ENCODE measurements around the gene PPP1R13B.
"Not testable (repeated sequence)": the region's sequence is repeated elsewhere in the genome, so short reads cannot be mapped to it uniquely, and the experiment has no call there.

The PPP1R13B gene

GRCh38 chr14:103699901-103700752 lies 147.2 kb downstream of the PPP1R13B start:
- no peak for DNase-seq (ENCODE audit: low read depth in 2 of 2)

GRCh38 chr14:103699261-103699661 lies 148.1 kb downstream of the PPP1R13B start:
- DNase-seq (ENCODE audit: low read depth in 2 of 2) = no peak

- no peak for DNase-seq (ENCODE audit: low read depth in 2 of 2)
These were observed 148.8 kb downstream of the PPP1R13B start for GRCh38 chr14:103698380-103699260.

- DNase-seq (ENCODE audit: low read depth in 2 of 2) = no peak
These were observed 149.6 kb downstream of the PPP1R13B start for GRCh38 chr14:103697603-103698379.

- DNase-seq (ENCODE audit: low read depth in 2 of 2) = no peak
These were observed 150.2 kb downstream of the PPP1R13B start for GRCh38 chr14:103697206-103697602.

GRCh38 chr14:103696466-103697071 lies 150.8 kb downstream of the PPP1R13B start:
- peak in 1 of 2 experiments; percentile 8 for DNase-seq (ENCODE audit: low read depth in 2 of 2)

- DNase-seq (ENCODE audit: low read depth in 2 of 2) = no peak
These were observed 151.3 kb downstream of the PPP1R13B start for GRCh38 chr14:103696070-103696402.

GRCh38 chr14:103695296-103696069 lies 151.9 kb downstream of the PPP1R13B start:
- DNase-seq (ENCODE audit: low read depth in 2 of 2) = no peak

GRCh38 chr14:103694572-103695026 lies 152.8 kb downstream of the PPP1R13B start:
- no peak for DNase-seq (ENCODE audit: low read depth in 2 of 2)

- no peak for DNase-seq (ENCODE audit: low read depth in 2 of 2)
These were observed 153.9 kb downstream of the PPP1R13B start for GRCh38 chr14:103693515-103693914.

GRCh38 chr14:103692871-103693270 lies 154.5 kb downstream of the PPP1R13B start:
- no peak for DNase-seq (ENCODE audit: low read depth in 2 of 2)

GRCh38 chr14:103692159-103692558 lies 155.2 kb downstream of the PPP1R13B start:
- DNase-seq (ENCODE audit: low read depth in 2 of 2) = no peak

- not testable (repeated sequence) for DNase-seq (ENCODE audit: low read depth in 2 of 2)
These were observed 155.7 kb downstream of the PPP1R13B start for GRCh38 chr14:103691655-103692054.

GRCh38 chr14:103690332-103690731 lies 157.0 kb downstream of the PPP1R13B start:
- no peak for DNase-seq (ENCODE audit: low read depth in 2 of 2)

- DNase-seq (ENCODE audit: low read depth in 2 of 2) = no peak
These were observed 158.2 kb downstream of the PPP1R13B start for GRCh38 chr14:103688906-103689902.

- no peak for DNase-seq (ENCODE audit: low read depth in 2 of 2)
These were observed 158.9 kb downstream of the PPP1R13B start for GRCh38 chr14:103688441-103688840.

GRCh38 chr14:103687712-103688111 lies 159.7 kb downstream of the PPP1R13B start:
- no peak for DNase-seq (ENCODE audit: low read depth in 2 of 2)

GRCh38 chr14:103686831-103687485 lies 160.4 kb downstream of the PPP1R13B start:
- no peak for DNase-seq (ENCODE audit: low read depth in 2 of 2)

Data from fibroblast of skin of left biceps (primary cell).